Measurements from ENCODE around the gene SLC7A6OS.

The SLC7A6OS gene

GRCh38 chr16:68259007-68259825, 51.5 kb downstream of the SLC7A6OS start:
- H3K27me3 ChIP-seq (ENCODE audit: insufficient read depth, low read length, poor library complexity): no peaks in the 10 kb centered on the region
- no peak overlapping the region for H3K56ac ChIP-seq (ENCODE audit: low read length)
- no peak overlapping the region for H2BK120ac ChIP-seq (ENCODE audit: low read depth, low read length)
- H2AK5ac ChIP-seq (ENCODE audit: low read length): no peak overlapping the region
- WGBS (ENCODE audit: extremely low coverage, insufficient coverage, low lambda C conversion rate): no CpG with 5 or more reads among the region's 27 CpGs
- no peaks in the 10 kb centered on the region for H3K79me2 ChIP-seq (ENCODE audit: control insufficient read depth, insufficient read depth, low read length)
- no peaks in the 10 kb centered on the region for H3K79me1 ChIP-seq (ENCODE audit: low read length)
- H3K4me1 ChIP-seq (ENCODE audit: control insufficient read depth, low read depth, low read length): no peaks in the 10 kb centered on the region
- no peak for DNase-seq
- H3K27ac ChIP-seq (ENCODE audit: low read depth, low read length): no peak overlapping the region
- no peak overlapping the region for H3K9ac ChIP-seq (ENCODE audit: low read length)
- H3K4ac ChIP-seq (ENCODE audit: low read depth, low read length): no peak overlapping the region
- H2BK5ac ChIP-seq (ENCODE audit: low read length): no peak overlapping the region
- H4K8ac ChIP-seq (ENCODE audit: low read depth, low read length): no peak overlapping the region
- H3K23ac ChIP-seq (ENCODE audit: low read length): no peak overlapping the region
- H3K4me2 ChIP-seq (ENCODE audit: low read length): no peak overlapping the region
- no peak overlapping the region for H3K18ac ChIP-seq (ENCODE audit: low read length)
- no peak overlapping the region for H2BK15ac ChIP-seq (replicated peaks; ENCODE audit: low read depth)
- H3K36me3 ChIP-seq (ENCODE audit: control insufficient read depth, insufficient read depth, low read length): no peaks in the 10 kb centered on the region
- no peak overlapping the region for H4K5ac ChIP-seq (ENCODE audit: low read length)
- no peak overlapping the region for H3K4me3 ChIP-seq (ENCODE audit: low read length)

GRCh38 chr16:68257906-68258800, 52.6 kb downstream of the SLC7A6OS start:
- Histone ChIP-seq H3K18ac (ENCODE audit: low read length) (no peak overlapping the region), H3K56ac (ENCODE audit: low read length) (no peak overlapping the region), H3K79me2 (ENCODE audit: control insufficient read depth, insufficient read depth, low read length) (no peaks in the 10 kb centered on the region), H3K27me3 (ENCODE audit: insufficient read depth, low read length, poor library complexity) (no peaks in the 10 kb centered on the region), H4K8ac (ENCODE audit: low read depth, low read length) (no peak overlapping the region), H3K23ac (ENCODE audit: low read length) (no peak overlapping the region), H2BK120ac (ENCODE audit: low read depth, low read length) (no peak overlapping the region), H3K4me2 (ENCODE audit: low read length) (no peak overlapping the region), H3K4ac (ENCODE audit: low read depth, low read length) (no peak overlapping the region), H3K9ac (ENCODE audit: low read length) (no peak overlapping the region), H3K36me3 (ENCODE audit: control insufficient read depth, insufficient read depth, low read length) (no peaks in the 10 kb centered on the region), H3K79me1 (ENCODE audit: low read length) (no peaks in the 10 kb centered on the region), H3K27ac (ENCODE audit: low read depth, low read length) (no peak overlapping the region), H2BK15ac (replicated peaks; ENCODE audit: low read depth) (no peak overlapping the region), H3K4me1 (ENCODE audit: control insufficient read depth, low read depth, low read length) (no peaks in the 10 kb centered on the region), H3K4me3 (ENCODE audit: low read length) (no peak overlapping the region), H2BK5ac (ENCODE audit: low read length) (no peak overlapping the region), H4K5ac (ENCODE audit: low read length) (no peak overlapping the region), H2AK5ac (ENCODE audit: low read length) (no peak overlapping the region)
- DNase-seq: no peak
- no CpG with 5 or more reads among the region's 13 CpGs for WGBS (ENCODE audit: extremely low coverage, insufficient coverage, low lambda C conversion rate)

- H2AK5ac ChIP-seq (ENCODE audit: low read length): no peak overlapping the region
- no peaks in the 10 kb centered on the region for H3K4me1 ChIP-seq (ENCODE audit: control insufficient read depth, low read depth, low read length)
- no peak overlapping the region for H4K5ac ChIP-seq (ENCODE audit: low read length)
- no peaks in the 10 kb centered on the region for H3K36me3 ChIP-seq (ENCODE audit: control insufficient read depth, insufficient read depth, low read length)
- no peaks in the 10 kb centered on the region for H3K27me3 ChIP-seq (ENCODE audit: insufficient read depth, low read length, poor library complexity)
- no peak overlapping the region for H3K4me2 ChIP-seq (ENCODE audit: low read length)
- H3K79me2 ChIP-seq (ENCODE audit: control insufficient read depth, insufficient read depth, low read length): no peaks in the 10 kb centered on the region
- no peak overlapping the region for H3K9ac ChIP-seq (ENCODE audit: low read length)
- no peak overlapping the region for H2BK120ac ChIP-seq (ENCODE audit: low read depth, low read length)
- no peaks in the 10 kb centered on the region for H3K79me1 ChIP-seq (ENCODE audit: low read length)
- no peak overlapping the region for H3K4ac ChIP-seq (ENCODE audit: low read depth, low read length)
- H3K56ac ChIP-seq (ENCODE audit: low read length): no peak overlapping the region
- no peak overlapping the region for H2BK5ac ChIP-seq (ENCODE audit: low read length)
- no peak for DNase-seq
- H3K27ac ChIP-seq (ENCODE audit: low read depth, low read length): no peak overlapping the region
- H3K18ac ChIP-seq (ENCODE audit: low read length): no peak overlapping the region
- no peak overlapping the region for H3K4me3 ChIP-seq (ENCODE audit: low read length)
- WGBS (ENCODE audit: extremely low coverage, insufficient coverage, low lambda C conversion rate): no CpG with 5 or more reads among the region's 6 CpGs
- no peak overlapping the region for H2BK15ac ChIP-seq (replicated peaks; ENCODE audit: low read depth)
- H4K8ac ChIP-seq (ENCODE audit: low read depth, low read length): no peak overlapping the region
- no peak overlapping the region for H3K23ac ChIP-seq (ENCODE audit: low read length)
These were observed 53.4 kb downstream of the SLC7A6OS start for GRCh38 chr16:68257251-68257905.

- Histone ChIP-seq H3K27me3 (ENCODE audit: insufficient read depth, low read length, poor library complexity) (no peaks in the 10 kb centered on the region), H3K79me2 (ENCODE audit: control insufficient read depth, insufficient read depth, low read length) (no peaks in the 10 kb centered on the region), H4K5ac (ENCODE audit: low read length) (no peak overlapping the region), H3K23ac (ENCODE audit: low read length) (no peak overlapping the region), H3K79me1 (ENCODE audit: low read length) (no peaks in the 10 kb centered on the region), H3K27ac (ENCODE audit: low read depth, low read length) (no peak overlapping the region), H4K8ac (ENCODE audit: low read depth, low read length) (no peak overlapping the region), H3K18ac (ENCODE audit: low read length) (no peak overlapping the region), H2BK120ac (ENCODE audit: low read depth, low read length) (no peak overlapping the region), H2BK5ac (ENCODE audit: low read length) (no peak overlapping the region), H3K4ac (ENCODE audit: low read depth, low read length) (no peak overlapping the region), H3K56ac (ENCODE audit: low read length) (no peak overlapping the region), H3K36me3 (ENCODE audit: control insufficient read depth, insufficient read depth, low read length) (no peaks in the 10 kb centered on the region), H3K9ac (ENCODE audit: low read length) (no peak overlapping the region), H3K4me1 (ENCODE audit: control insufficient read depth, low read depth, low read length) (no peaks in the 10 kb centered on the region), H3K4me2 (ENCODE audit: low read length) (no peak overlapping the region), H3K4me3 (ENCODE audit: low read length) (no peak overlapping the region), H2BK15ac (replicated peaks; ENCODE audit: low read depth) (no peak overlapping the region), H2AK5ac (ENCODE audit: low read length) (no peak overlapping the region)
- DNase-seq: no peak
- WGBS (ENCODE audit: extremely low coverage, insufficient coverage, low lambda C conversion rate): no CpG with 5 or more reads among the region's 18 CpGs
These were observed 55.0 kb downstream of the SLC7A6OS start for GRCh38 chr16:68255712-68256111.

- H4K5ac ChIP-seq (ENCODE audit: low read length): no peak overlapping the region
- H3K56ac ChIP-seq (ENCODE audit: low read length): no peak overlapping the region
- H2AK5ac ChIP-seq (ENCODE audit: low read length): no peak overlapping the region
- H3K27me3 ChIP-seq (ENCODE audit: insufficient read depth, low read length, poor library complexity): no peaks in the 10 kb centered on the region
- H3K23ac ChIP-seq (ENCODE audit: low read length): no peak overlapping the region
- H3K4me1 ChIP-seq (ENCODE audit: control insufficient read depth, low read depth, low read length): no peaks in the 10 kb centered on the region
- H3K36me3 ChIP-seq (ENCODE audit: control insufficient read depth, insufficient read depth, low read length): no peaks in the 10 kb centered on the region
- H2BK120ac ChIP-seq (ENCODE audit: low read depth, low read length): no peak overlapping the region
- DNase-seq: no peak
- H3K9ac ChIP-seq (ENCODE audit: low read length): no peak overlapping the region
- no CpG with 5 or more reads among the region's 4 CpGs for WGBS (ENCODE audit: extremely low coverage, insufficient coverage, low lambda C conversion rate)
- no peak overlapping the region for H3K27ac ChIP-seq (ENCODE audit: low read depth, low read length)
- no peak overlapping the region for H3K4me2 ChIP-seq (ENCODE audit: low read length)
- no peaks in the 10 kb centered on the region for H3K79me2 ChIP-seq (ENCODE audit: control insufficient read depth, insufficient read depth, low read length)
- no peak overlapping the region for H2BK5ac ChIP-seq (ENCODE audit: low read length)
- H3K4me3 ChIP-seq (ENCODE audit: low read length): no peak overlapping the region
- no peaks in the 10 kb centered on the region for H3K79me1 ChIP-seq (ENCODE audit: low read length)
- H3K18ac ChIP-seq (ENCODE audit: low read length): no peak overlapping the region
- H2BK15ac ChIP-seq (replicated peaks; ENCODE audit: low read depth): no peak overlapping the region
- H4K8ac ChIP-seq (ENCODE audit: low read depth, low read length): no peak overlapping the region
- no peak overlapping the region for H3K4ac ChIP-seq (ENCODE audit: low read depth, low read length)
These were observed 57.0 kb downstream of the SLC7A6OS start for GRCh38 chr16:68253721-68254120.
